HG02642 (cell line): Measurements from ENCODE around the gene KANSL3.

Source experiments
- ATAC-seq: cut with Tn5 transposase; IDR thresholded peaks from one replicate; pipeline ENCODE4 v1.9.1; 2021; ENCODE audit warnings: mild to moderate bottlenecking; ENCODE audit not compliant: unreplicated experiment, poor library complexity

Gene KANSL3

GRCh38 chr2:96616128-96616527, 22.0 kb downstream of the KANSL3 start:
- no peak for ATAC-seq

- ATAC-seq = no peak
Observed at GRCh38 chr2:96608469-96609455, 29.4 kb downstream of the KANSL3 start.

- ATAC-seq = no peak
Observed at GRCh38 chr2:96604104-96604503, 34.0 kb downstream of the KANSL3 start.

GRCh38 chr2:96602330-96602823, 35.7 kb downstream of the KANSL3 start:
- no peak for ATAC-seq

GRCh38 chr2:96601382-96602292, 36.5 kb downstream of the KANSL3 start:
- ATAC-seq = no peak

- no peak for ATAC-seq
Observed at GRCh38 chr2:96599941-96600340, 38.2 kb downstream of the KANSL3 start.

GRCh38 chr2:96596596-96596995, 41.5 kb downstream of the KANSL3 start:
- ATAC-seq = no peak

- no peak for ATAC-seq
Observed at GRCh38 chr2:96594691-96595152, 43.4 kb downstream of the KANSL3 start.

GRCh38 chr2:96594282-96594681, 43.8 kb downstream of the KANSL3 start:
- no peak for ATAC-seq

GRCh38 chr2:96591494-96591893, 46.6 kb downstream of the KANSL3 start:
- ATAC-seq = no peak

- no peak for ATAC-seq
Observed at GRCh38 chr2:96591054-96591453, 47.1 kb downstream of the KANSL3 start.

GRCh38 chr2:96587843-96588242, 50.3 kb downstream of the KANSL3 start:
- ATAC-seq = no peak

- no peak for ATAC-seq
Observed at GRCh38 chr2:96584017-96584416, 54.1 kb downstream of the KANSL3 start.

GRCh38 chr2:96580771-96581170, 57.3 kb downstream of the KANSL3 start:
- ATAC-seq = no peak

- no peak for ATAC-seq
Observed at GRCh38 chr2:96579422-96579821, 58.7 kb downstream of the KANSL3 start.

GRCh38 chr2:96578731-96579130, 59.4 kb downstream of the KANSL3 start:
- no peak for ATAC-seq

- no peak for ATAC-seq
Observed at GRCh38 chr2:96577501-96577900, 60.6 kb downstream of the KANSL3 start.

- no peak for ATAC-seq
Observed at GRCh38 chr2:96575785-96576456, 62.2 kb downstream of the KANSL3 start.

GRCh38 chr2:96574364-96574763, 63.7 kb downstream of the KANSL3 start:
- no peak for ATAC-seq

- no peak for ATAC-seq
Observed at GRCh38 chr2:96568094-96568493, 70.0 kb downstream of the KANSL3 start.
